GM19452 (cell line): ENCODE results near the gene TDRD10.
A peak's percentile ranks its signal among the peaks of the same experiment; 100 is the strongest.

Experiments
- ATAC-seq: cut with Tn5 transposase; IDR thresholded peaks from one replicate; pipeline ENCODE4 v1.9.1; 2021; ENCODE audit not compliant: unreplicated experiment

The TDRD10 gene

GRCh38 chr1:154551474-154551873 lies 49.5 kb downstream of the TDRD10 start:
- ATAC-seq = no peak

GRCh38 chr1:154552036-154552435 lies 50.0 kb downstream of the TDRD10 start:
- ATAC-seq = no peak

GRCh38 chr1:154553056-154554030 lies 51.3 kb downstream of the TDRD10 start:
- ATAC-seq = no peak

- no peak for ATAC-seq
These were observed 54.4 kb downstream of the TDRD10 start for GRCh38 chr1:154556422-154556821.

- ATAC-seq = no peak
These were observed 55.4 kb downstream of the TDRD10 start for GRCh38 chr1:154557248-154557938.

GRCh38 chr1:154557939-154558719 lies 56.1 kb downstream of the TDRD10 start, which contains the start of gene UBE2Q1:
TSS of gene UBE2Q1 (minus strand) at chr1:154558662. CDS start at chr1:154558553, 109 bp downstream.
- ATAC-seq = peak; percentile 29

GRCh38 chr1:154558720-154559465 lies 56.9 kb downstream of the TDRD10 start:
- ATAC-seq = peak; percentile 88

- ATAC-seq = peak; percentile 40
These were observed 57.5 kb downstream of the TDRD10 start for GRCh38 chr1:154559466-154560044.

GRCh38 chr1:154565876-154566275 lies 63.9 kb downstream of the TDRD10 start:
- no peak for ATAC-seq

- no peak for ATAC-seq
These were observed 65.6 kb downstream of the TDRD10 start, which contains the start of gene CHRNB2 for GRCh38 chr1:154567386-154568156. TSS of gene CHRNB2 (plus strand) at chr1:154567778. CDS start at chr1:154568045, 267 bp downstream.

- no peak for ATAC-seq
These were observed 66.3 kb downstream of the TDRD10 start for GRCh38 chr1:154568157-154568815.

GRCh38 chr1:154571244-154571963 lies 69.4 kb downstream of the TDRD10 start:
- ATAC-seq = no peak

GRCh38 chr1:154571964-154572288 lies 69.9 kb downstream of the TDRD10 start:
- no peak for ATAC-seq

- ATAC-seq = no peak
These were observed 70.6 kb downstream of the TDRD10 start for GRCh38 chr1:154572468-154573167.

GRCh38 chr1:154573168-154573510 lies 71.1 kb downstream of the TDRD10 start:
- ATAC-seq = no peak

GRCh38 chr1:154574716-154575115 lies 72.7 kb downstream of the TDRD10 start:
- ATAC-seq = no peak

GRCh38 chr1:154575147-154575927 lies 73.3 kb downstream of the TDRD10 start:
- no peak for ATAC-seq
